ENCODE results near the gene DDX31. TPM values are rescaled to one million over a fixed set of nuclear protein-coding genes. Genes with fewer than 3 reads are reported as not detected.

Gene DDX31
- total RNA-seq, 1 donor from 2014 or later = 15.8 TPM

DNA sequence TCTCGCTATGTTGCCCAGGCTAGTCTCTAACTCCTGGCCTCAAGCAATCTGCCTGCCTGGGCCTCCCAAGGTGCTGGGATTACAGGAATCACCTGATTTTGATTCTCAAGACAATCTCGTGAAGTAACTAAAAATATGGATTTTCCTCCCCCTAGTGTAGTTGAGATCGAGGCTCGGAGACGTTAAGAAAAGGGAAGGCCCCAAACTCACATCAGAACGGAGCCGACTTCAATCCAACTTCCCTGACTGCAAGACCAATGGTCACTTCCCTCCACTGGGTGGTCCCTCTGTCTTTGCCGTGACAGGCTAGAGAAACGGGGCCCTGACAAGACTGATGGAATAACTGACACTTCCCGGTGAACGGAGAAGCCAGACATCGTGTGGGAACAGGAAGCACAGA is 59.1 kb downstream of the DDX31 start:
- FAIRE-seq = no peak
- no peak for DNase-seq (ENCODE audit: low read depth)
- Histone ChIP-seq H3K4me3 (ENCODE audit: low read depth, low read length) (no peak overlapping the region), H3K27me3 (ENCODE audit: control insufficient read depth, insufficient read depth, low read length) (no peaks in the 10 kb centered on the region), H3K36me3 (ENCODE audit: control insufficient read depth, insufficient read depth, low read length) (peaks cover 16% of the 10 kb centered on the region)
- TF ChIP-seq, protein P1, sequence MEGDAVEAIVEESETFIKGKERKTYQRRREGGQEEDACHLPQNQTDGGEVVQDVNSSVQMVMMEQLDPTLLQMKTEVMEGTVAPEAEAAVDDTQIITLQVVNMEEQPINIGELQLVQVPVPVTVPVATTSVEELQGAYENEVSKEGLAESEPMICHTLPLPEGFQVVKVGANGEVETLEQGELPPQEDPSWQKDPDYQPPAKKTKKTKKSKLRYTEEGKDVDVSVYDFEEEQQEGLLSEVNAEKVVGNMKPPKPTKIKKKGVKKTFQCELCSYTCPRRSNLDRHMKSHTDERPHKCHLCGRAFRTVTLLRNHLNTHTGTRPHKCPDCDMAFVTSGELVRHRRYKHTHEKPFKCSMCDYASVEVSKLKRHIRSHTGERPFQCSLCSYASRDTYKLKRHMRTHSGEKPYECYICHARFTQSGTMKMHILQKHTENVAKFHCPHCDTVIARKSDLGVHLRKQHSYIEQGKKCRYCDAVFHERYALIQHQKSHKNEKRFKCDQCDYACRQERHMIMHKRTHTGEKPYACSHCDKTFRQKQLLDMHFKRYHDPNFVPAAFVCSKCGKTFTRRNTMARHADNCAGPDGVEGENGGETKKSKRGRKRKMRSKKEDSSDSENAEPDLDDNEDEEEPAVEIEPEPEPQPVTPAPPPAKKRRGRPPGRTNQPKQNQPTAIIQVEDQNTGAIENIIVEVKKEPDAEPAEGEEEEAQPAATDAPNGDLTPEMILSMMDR (IDR thresholded peaks at IDR 0.05; ENCODE audit: insufficient read depth, low read length, severe bottlenecking) = no peak

- no peak for FAIRE-seq
- TF ChIP-seq, protein P1 (IDR thresholded peaks at IDR 0.05; ENCODE audit: insufficient read depth, low read length, severe bottlenecking) = no peak
Observed at GRCh38 chr9:132609829-132610228, 60.0 kb downstream of the DDX31 start.

DNA sequence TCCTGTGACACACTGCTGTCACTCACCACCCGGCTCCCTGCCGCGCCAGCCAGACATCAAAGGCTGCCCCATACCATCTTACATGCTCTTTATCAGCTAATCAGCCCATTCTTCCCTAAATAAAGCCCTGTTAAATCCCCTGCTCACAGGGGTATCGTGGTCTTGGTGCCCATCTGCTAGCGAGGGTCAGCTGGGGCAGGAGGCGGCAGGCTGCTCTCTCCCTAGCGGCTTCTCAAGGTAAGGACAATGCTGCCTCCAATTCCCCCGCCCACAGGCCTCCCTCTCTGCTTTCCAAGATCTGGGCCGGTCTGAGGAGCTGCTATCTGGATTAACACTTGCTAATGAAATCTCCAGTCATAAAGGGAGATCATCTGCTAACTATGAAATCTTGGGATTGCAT is 60.6 kb downstream of the DDX31 start:
- TF ChIP-seq, protein P1 (IDR thresholded peaks at IDR 0.05; ENCODE audit: insufficient read depth, low read length, severe bottlenecking) = no peak
- H3K27me3 ChIP-seq (ENCODE audit: control insufficient read depth, insufficient read depth, low read length) = no peaks in the 10 kb centered on the region
- DNase-seq (ENCODE audit: low read depth) = no peak
- no peak overlapping the region for H3K4me3 ChIP-seq (ENCODE audit: low read depth, low read length)
- FAIRE-seq = no peak
- H3K36me3 ChIP-seq (ENCODE audit: control insufficient read depth, insufficient read depth, low read length) = peaks cover 17% of the 10 kb centered on the region

More at GRCh38 chr9:132609829-132610228, 60.0 kb downstream of the DDX31 start:
- Histone ChIP-seq H3K4me3 (ENCODE audit: low read depth, low read length) (no peak overlapping the region), H3K27me3 (ENCODE audit: control insufficient read depth, insufficient read depth, low read length) (no peaks in the 10 kb centered on the region), H3K36me3 (ENCODE audit: control insufficient read depth, insufficient read depth, low read length) (peaks cover 17% of the 10 kb centered on the region)
- DNase-seq (ENCODE audit: low read depth) = peak; percentile 49

GRCh38 chr9:132606066-132606465 is 63.7 kb downstream of the DDX31 start:
- H3K36me3 ChIP-seq (ENCODE audit: control insufficient read depth, insufficient read depth, low read length) = peaks cover 11% of the 10 kb centered on the region
- DNase-seq (ENCODE audit: low read depth) (no peak), FAIRE-seq (no peak)
- TF ChIP-seq, protein P1 (IDR thresholded peaks at IDR 0.05; ENCODE audit: insufficient read depth, low read length, severe bottlenecking) = no peak
- no peaks in the 10 kb centered on the region for H3K27me3 ChIP-seq (ENCODE audit: control insufficient read depth, insufficient read depth, low read length)
- no peak overlapping the region for H3K4me3 ChIP-seq (ENCODE audit: low read depth, low read length)

DNA sequence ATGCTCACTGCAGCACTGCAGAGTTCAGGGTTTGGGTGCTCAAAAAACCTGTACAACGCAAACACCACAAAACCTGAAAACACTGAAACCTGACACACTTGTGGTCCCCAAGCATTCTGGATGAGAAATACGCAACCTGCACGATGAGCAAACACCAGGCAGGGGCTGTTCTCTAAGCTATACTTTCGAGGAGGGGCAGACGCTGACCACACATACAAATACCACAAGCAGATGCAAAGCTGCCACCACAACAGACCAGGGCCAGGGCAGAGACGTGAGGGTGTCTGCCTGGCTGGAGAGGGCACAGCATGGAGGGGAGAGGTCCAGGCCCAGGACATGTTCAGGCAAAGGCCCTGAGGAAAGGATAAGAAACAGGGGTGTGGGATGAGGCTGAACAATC is 64.4 kb downstream of the DDX31 start:
- FAIRE-seq = peak; percentile 60
- no peaks in the 10 kb centered on the region for H3K27me3 ChIP-seq (ENCODE audit: control insufficient read depth, insufficient read depth, low read length)
- TF ChIP-seq, protein P1 (IDR thresholded peaks at IDR 0.05; ENCODE audit: insufficient read depth, low read length, severe bottlenecking) = no peak
- no peak for DNase-seq (ENCODE audit: low read depth)
- peaks cover 11% of the 10 kb centered on the region for H3K36me3 ChIP-seq (ENCODE audit: control insufficient read depth, insufficient read depth, low read length)
- H3K4me3 ChIP-seq (ENCODE audit: low read depth, low read length) = no peak overlapping the region

DNA sequence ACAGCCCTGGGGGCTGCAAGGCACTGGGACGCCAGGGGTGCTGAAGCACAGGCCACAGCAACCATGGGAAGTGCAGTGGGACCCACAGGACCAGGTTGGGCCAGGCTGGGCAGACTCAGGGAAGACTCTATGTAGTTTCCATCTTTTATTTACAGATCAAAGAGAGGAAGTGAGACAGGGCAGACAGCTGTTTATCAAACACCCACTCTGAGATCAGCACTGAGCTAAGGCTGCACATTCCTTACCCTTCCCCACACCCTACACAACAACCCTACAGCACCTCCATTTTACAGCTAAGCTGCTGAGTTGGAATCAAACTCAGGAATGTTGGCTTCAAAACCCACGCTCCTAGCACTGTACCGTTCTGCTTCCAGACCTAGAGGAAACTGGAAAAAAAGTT is 67.6 kb downstream of the DDX31 start:
- H3K36me3 ChIP-seq (ENCODE audit: control insufficient read depth, insufficient read depth, low read length) = peaks cover 7% of the 10 kb centered on the region
- no peak for DNase-seq (ENCODE audit: low read depth)
- TF ChIP-seq, protein P1 (IDR thresholded peaks at IDR 0.05; ENCODE audit: insufficient read depth, low read length, severe bottlenecking) = no peak
- no peaks in the 10 kb centered on the region for H3K27me3 ChIP-seq (ENCODE audit: control insufficient read depth, insufficient read depth, low read length)
- no peak overlapping the region for H3K4me3 ChIP-seq (ENCODE audit: low read depth, low read length)
- peak; percentile 86 for FAIRE-seq
